Breast epithelium (tissue), 4 donors: ENCODE results near the gene SKP1. TPM values are rescaled to one million over a fixed set of nuclear protein-coding genes. Genes with fewer than 3 reads are reported as not detected.

ENCODE experiments used
- DNase-seq, 2 donors: peaks; one replicate each; pipeline ENCODE4 v3.0.0-alpha.2; 2019; ENCODE audit warnings: low spot score in 2 of 2
- H3K27ac ChIP-seq, 2 donors: fragments of 200-600 bp; sonication (generic) in 1 of 2; one replicate each; pipeline ENCODE4 v1.5.1; 2016 to 2019; ENCODE audit warnings: mild to moderate bottlenecking in 1 of 2
- H3K27me3 ChIP-seq, 2 donors: fragments of 200-600 bp; sonication (generic) in 1 of 2; one replicate each; pipeline versions ENCODE4 v1.5.1 to v1.6.0; 2017 to 2019; ENCODE audit warnings: control low read depth in 1 of 2, mild to moderate bottlenecking in 1 of 2
- H3K36me3 ChIP-seq: fragments of 200-600 bp; one replicate; pipeline ENCODE4 v1.5.1; 2019
- H3K4me1 ChIP-seq, 2 donors: fragments of 200-600 bp; sonication (generic); one replicate each; pipeline ENCODE4 v1.5.1; 2016 to 2019; ENCODE audit warnings: control low read depth in 1 of 2
- H3K4me3 ChIP-seq, 3 donors: fragments of 200-600 bp; sonication (generic); 1 replicate in 2 of 3; 2 replicates in 1 of 3; pipeline ENCODE4 v1.5.1; 2016 to 2019; ENCODE audit warnings: mild to moderate bottlenecking in 3 of 3, moderate library complexity in 2 of 3
- H3K9me3 ChIP-seq, 2 donors: fragments of 200-600 bp; sonication (generic) in 1 of 2; one replicate each; pipeline ENCODE4 v1.5.1; 2016 to 2019; ENCODE audit warnings: control low read depth in 1 of 2
- POLR2A ChIP-seq: fragments of 450-650 bp; IDR thresholded peaks from one replicate; pipeline ENCODE4 v1.6.1; 2016; ENCODE audit warnings: antibody characterized with exemption, mild to moderate bottlenecking, moderate library complexity
- POLR2AphosphoS5 ChIP-seq, 3 donors: sonication (generic); formaldehyde crosslinking; IDR thresholded peaks; one replicate each; pipeline ENCODE4 v1.6.1; 2017; ENCODE audit warnings: antibody characterized with exemption in 3 of 3
- intact Hi-C: fragments of 100-400 bp; cut with DNase I; formaldehyde crosslinking; loops from one replicate; pipeline ENCODE4 v1.15.1; 2023; ENCODE audit warnings: low total_unique reads
- total RNA-seq, 3 donors: library from RNA; depleted of rRNA; stranded (reverse); fragments of >200 nt; gene quantifications; one replicate each; pipeline ENCODE4 v1.1.0, GENCODE V29; 2016
- TF ChIP-seq, protein P1 (sequence below), 3 donors: fragments of 450-650 bp; IDR thresholded peaks; one replicate each; pipeline ENCODE4 v1.5.1; 2016 to 2017; ENCODE audit warnings: antibody characterized with exemption in 3 of 3, mild to moderate bottlenecking in 3 of 3, moderate library complexity in 3 of 3

The SKP1 gene
- total RNA-seq, 3 donors from 2014 or later, result 158 to 291 (median 259) TPM

DNA sequence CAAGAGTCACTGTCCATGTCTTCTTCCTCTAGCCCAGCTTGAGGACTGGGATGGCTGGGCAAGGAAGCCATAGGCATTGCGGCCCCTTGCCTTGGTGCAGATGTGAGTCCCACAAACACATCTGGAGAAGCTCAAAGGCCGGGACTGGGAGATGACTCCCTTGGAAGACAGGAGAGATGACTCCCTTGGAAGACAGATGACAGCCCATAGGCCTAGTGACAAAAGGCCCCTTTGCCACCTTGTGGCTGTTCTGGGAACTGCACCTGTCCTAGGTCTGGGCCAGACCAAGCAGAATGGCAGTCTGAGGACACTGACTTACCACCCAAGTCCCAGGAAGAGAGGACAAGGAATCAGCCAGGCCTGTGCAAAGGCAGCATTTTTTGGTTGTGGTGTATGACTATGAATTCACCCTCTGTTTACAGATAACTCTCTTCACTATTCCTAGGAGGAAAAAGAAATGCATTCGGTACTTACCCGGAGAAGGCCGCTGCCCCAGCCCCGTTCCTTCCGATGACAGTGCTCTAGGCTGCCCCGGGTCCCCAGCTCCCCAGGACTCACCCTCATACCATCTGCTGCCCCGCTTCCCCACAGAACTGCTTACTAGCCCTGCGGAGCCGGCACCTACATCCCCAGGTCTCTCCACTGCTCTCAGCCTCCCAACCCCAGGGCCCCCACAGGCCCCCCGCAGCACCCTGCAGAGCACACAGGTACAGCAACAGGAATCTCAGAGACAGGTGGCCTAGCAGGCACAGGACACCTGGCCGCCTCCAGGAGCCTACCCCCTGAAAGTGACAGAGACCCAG lies 30.8 kb downstream of the SKP1 start:
- TF ChIP-seq POLR2AphosphoS5 (IDR thresholded peaks at IDR 0.05), result peak in 1 of 3 donors; percentile 46
- TF ChIP-seq POLR2A, result no peak
- TF ChIP-seq, protein P1, sequence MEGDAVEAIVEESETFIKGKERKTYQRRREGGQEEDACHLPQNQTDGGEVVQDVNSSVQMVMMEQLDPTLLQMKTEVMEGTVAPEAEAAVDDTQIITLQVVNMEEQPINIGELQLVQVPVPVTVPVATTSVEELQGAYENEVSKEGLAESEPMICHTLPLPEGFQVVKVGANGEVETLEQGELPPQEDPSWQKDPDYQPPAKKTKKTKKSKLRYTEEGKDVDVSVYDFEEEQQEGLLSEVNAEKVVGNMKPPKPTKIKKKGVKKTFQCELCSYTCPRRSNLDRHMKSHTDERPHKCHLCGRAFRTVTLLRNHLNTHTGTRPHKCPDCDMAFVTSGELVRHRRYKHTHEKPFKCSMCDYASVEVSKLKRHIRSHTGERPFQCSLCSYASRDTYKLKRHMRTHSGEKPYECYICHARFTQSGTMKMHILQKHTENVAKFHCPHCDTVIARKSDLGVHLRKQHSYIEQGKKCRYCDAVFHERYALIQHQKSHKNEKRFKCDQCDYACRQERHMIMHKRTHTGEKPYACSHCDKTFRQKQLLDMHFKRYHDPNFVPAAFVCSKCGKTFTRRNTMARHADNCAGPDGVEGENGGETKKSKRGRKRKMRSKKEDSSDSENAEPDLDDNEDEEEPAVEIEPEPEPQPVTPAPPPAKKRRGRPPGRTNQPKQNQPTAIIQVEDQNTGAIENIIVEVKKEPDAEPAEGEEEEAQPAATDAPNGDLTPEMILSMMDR (IDR thresholded peaks at IDR 0.05), result peak; percentile 82 to 98 (median 92)
- H3K27me3 ChIP-seq, result no peaks in the 10 kb centered on the region
- peak overlapping the region; percentile 49 to 71 for H3K27ac ChIP-seq
- peaks cover 6 to 10% of the 10 kb centered on the region in 2 donors for H3K4me1 ChIP-seq
- no peaks in the 10 kb centered on the region for H3K36me3 ChIP-seq
- intact Hi-C loops, result no loop called here
- no peak overlapping the region for H3K4me3 ChIP-seq
- DNase-seq, result peak; percentile 77 to 82
- no peaks in the 10 kb centered on the region for H3K9me3 ChIP-seq

DNA sequence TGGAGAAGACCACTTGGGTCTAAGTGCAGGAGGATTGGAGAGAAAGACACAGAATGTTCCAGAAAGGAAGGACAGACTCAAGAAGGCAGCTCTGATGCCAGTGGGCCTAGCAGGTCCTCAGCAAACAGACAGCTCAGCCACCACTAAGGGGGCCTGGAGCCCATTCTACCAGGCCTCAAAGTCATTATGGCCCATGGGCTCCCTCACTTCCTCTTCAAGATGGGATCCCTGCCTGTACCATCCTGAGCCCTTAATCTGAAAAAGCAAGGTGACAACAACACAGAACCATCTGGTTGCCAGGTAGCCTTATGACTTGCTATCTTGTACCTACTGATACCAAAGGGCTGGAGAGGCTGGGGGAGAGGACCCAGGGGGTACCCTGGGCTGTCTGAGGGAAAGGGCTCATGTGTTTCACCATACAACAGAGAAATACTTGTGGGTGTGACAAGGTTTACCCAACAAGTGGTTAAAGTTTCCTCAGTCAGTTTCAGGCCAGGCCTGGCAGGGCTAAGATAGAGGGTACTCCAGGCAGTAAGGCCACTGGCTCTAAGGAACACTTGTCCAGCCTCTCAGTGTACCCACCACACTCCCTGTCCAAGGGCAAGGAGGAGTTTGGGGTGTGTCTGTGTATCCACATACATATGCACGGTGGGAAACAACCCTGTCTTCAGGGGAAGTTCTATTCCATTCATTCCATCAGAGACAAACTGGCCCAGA lies 31.6 kb downstream of the SKP1 start:
- no peaks in the 10 kb centered on the region for H3K36me3 ChIP-seq
- no peaks in the 10 kb centered on the region for H3K9me3 ChIP-seq
- H3K4me3 ChIP-seq, result no peak overlapping the region
- DNase-seq, result peak in 1 of 2 donors; percentile 15
- peaks cover 6 to 7% of the 10 kb centered on the region in 2 donors for H3K4me1 ChIP-seq
- no peaks in the 10 kb centered on the region for H3K27me3 ChIP-seq
- peak overlapping the region; percentile 49 to 71 for H3K27ac ChIP-seq
- intact Hi-C loops, result no loop called here
- TF ChIP-seq, protein P1 (IDR thresholded peaks at IDR 0.05), result no peak
- TF ChIP-seq POLR2A (no peak), POLR2AphosphoS5 (IDR thresholded peaks at IDR 0.05) (no peak)

DNA sequence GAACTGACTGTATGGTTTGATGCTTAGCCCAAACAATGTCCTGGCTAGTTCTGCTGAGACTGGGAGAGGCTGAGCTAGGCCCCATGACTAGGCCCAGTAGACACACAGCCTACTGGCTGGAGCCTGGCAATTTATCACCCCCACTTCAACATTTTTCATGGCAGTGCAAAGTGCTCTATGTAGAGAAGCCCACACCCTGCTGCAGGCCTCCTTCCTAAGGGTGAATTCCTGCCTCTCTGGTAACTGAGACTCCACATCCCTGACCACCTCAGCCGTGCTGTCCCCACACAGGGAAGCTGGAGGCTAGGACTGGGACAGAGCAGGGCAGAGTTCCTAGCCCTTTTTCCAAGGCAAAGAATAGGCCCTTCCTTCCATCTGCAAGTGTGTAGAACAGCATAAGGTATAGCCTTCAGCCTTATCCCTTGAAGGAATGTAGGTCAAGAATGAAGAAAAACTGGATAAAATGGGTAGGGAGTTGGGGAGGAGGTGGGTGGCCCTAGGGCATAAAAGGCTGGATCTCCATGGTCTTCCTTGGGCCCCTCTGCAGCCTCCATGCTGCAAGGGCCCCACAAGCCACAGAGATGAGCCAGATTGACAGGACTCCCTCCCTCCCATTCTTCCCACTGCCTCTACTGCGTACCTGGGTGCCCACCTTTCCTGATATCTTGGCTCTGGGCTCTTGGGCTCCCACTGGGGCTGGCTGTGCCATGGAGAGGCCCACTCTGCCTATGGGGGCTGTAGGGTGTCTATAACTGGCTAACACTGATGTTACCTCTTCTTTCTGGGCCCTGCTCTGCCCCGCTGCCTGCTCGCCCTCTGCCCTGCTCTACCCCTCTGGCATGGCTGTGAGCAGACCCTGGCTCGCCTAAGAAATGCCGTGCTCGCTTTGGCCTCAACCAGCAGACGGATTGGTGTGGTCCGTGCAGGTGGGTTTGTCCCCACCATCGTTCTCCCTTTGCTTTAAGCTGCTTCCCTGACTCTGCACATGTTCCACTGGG lies 32.5 kb downstream of the SKP1 start:
- intact Hi-C loops, result no loop called here
- H3K9me3 ChIP-seq, result no peaks in the 10 kb centered on the region
- no peaks in the 10 kb centered on the region for H3K36me3 ChIP-seq
- H3K4me1 ChIP-seq, result peaks cover 2 to 6% of the 10 kb centered on the region in 2 donors
- TF ChIP-seq POLR2A (no peak), POLR2AphosphoS5 (IDR thresholded peaks at IDR 0.05) (no peak)
- TF ChIP-seq, protein P1 (IDR thresholded peaks at IDR 0.05), result no peak
- DNase-seq, result peak in 1 of 2 donors; percentile 12
- no peak overlapping the region for H3K4me3 ChIP-seq
- no peaks in the 10 kb centered on the region for H3K27me3 ChIP-seq
- H3K27ac ChIP-seq, result peak overlapping the region in 1 of 2 donors; percentile 49

DNA sequence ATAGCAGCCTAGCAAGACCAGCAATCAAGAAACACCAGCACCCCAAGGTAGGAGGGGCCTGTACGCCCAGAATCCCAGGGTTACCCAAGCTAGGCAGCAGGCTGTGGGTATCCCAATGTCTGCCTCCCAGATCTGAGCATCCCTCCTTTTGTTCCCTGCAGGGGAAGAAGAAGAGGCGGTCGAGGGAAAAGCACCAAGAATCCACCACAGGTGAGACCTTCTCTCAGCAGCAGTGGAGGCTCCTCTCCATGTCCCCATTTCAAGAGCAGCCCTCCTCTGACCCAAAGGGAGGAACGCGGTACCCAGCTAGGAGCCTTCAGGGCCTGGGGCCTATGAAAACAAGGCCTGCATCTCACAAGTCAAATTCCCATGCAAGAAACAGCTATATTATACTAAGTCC lies 33.3 kb downstream of the SKP1 start:
- intact Hi-C loops, result no loop called here
- Histone ChIP-seq H3K4me3 (no peak overlapping the region), H3K9me3 (no peaks in the 10 kb centered on the region), H3K36me3 (no peaks in the 10 kb centered on the region), H3K27me3 (no peaks in the 10 kb centered on the region), H3K27ac (no peak overlapping the region), H3K4me1 (peaks cover 2 to 6% of the 10 kb centered on the region in 2 donors)
- DNase-seq, result no peak
- TF ChIP-seq, protein P1 (IDR thresholded peaks at IDR 0.05), result no peak
